Osteocyte (in vitro differentiated cells): ENCODE measurements around the gene BANK1. TPM values are rescaled to one million over a fixed set of nuclear protein-coding genes. Genes with fewer than 3 reads are reported as not detected.

ENCODE experiments used
- DNase-seq: peaks from one replicate; pipeline ENCODE4 v3.0.0; 2021; ENCODE audit warnings: mixed read lengths; ENCODE audit not compliant: unreplicated experiment; ENCODE audit errors: extremely low spot score
- H3K27ac Mint-ChIP-seq: one replicate; pipeline ENCODE4 v1.8.0; 2021; ENCODE audit warnings: mild to moderate bottlenecking, mixed read lengths; ENCODE audit not compliant: unreplicated experiment
- H3K27me3 Mint-ChIP-seq: one replicate; pipeline ENCODE4 v1.8.0; 2021; ENCODE audit warnings: mixed read lengths; ENCODE audit not compliant: unreplicated experiment
- H3K36me3 Mint-ChIP-seq: one replicate; pipeline ENCODE4 v1.8.0; 2021; ENCODE audit warnings: mixed read lengths; ENCODE audit not compliant: unreplicated experiment
- H3K4me1 Mint-ChIP-seq: one replicate; pipeline ENCODE4 v1.8.0; 2021; ENCODE audit warnings: mixed read lengths; ENCODE audit not compliant: unreplicated experiment
- H3K4me3 Mint-ChIP-seq: one replicate; pipeline ENCODE4 v1.8.0; 2021; ENCODE audit warnings: mild to moderate bottlenecking, moderate library complexity, mixed read lengths; ENCODE audit not compliant: unreplicated experiment
- H3K9me3 Mint-ChIP-seq: one replicate; pipeline ENCODE4 v1.8.0; 2021; ENCODE audit warnings: mixed read lengths; ENCODE audit not compliant: unreplicated experiment
- total RNA-seq: library from RNA; stranded (reverse); gene quantifications from 2 replicates; pipeline ENCODE4 v1.2.1, GENCODE V29; 2021
- TF ChIP-seq, protein P1 (sequence below): fragments of 200-600 bp; sonication (generic); IDR thresholded peaks from 2 replicates; pipeline ENCODE4 v1.5.0; 2021; ENCODE audit warnings: antibody characterized with exemption, mild to moderate bottlenecking, moderate library complexity

BANK1 gene
- total RNA-seq, 1 donor from 2014 or later = 1.0 TPM

- no peak for DNase-seq
- no peak overlapping the region for H3K4me3 Mint-ChIP-seq
- no peaks in the 10 kb centered on the region for H3K9me3 Mint-ChIP-seq
- no peaks in the 10 kb centered on the region for H3K27me3 Mint-ChIP-seq
- TF ChIP-seq, protein P1, sequence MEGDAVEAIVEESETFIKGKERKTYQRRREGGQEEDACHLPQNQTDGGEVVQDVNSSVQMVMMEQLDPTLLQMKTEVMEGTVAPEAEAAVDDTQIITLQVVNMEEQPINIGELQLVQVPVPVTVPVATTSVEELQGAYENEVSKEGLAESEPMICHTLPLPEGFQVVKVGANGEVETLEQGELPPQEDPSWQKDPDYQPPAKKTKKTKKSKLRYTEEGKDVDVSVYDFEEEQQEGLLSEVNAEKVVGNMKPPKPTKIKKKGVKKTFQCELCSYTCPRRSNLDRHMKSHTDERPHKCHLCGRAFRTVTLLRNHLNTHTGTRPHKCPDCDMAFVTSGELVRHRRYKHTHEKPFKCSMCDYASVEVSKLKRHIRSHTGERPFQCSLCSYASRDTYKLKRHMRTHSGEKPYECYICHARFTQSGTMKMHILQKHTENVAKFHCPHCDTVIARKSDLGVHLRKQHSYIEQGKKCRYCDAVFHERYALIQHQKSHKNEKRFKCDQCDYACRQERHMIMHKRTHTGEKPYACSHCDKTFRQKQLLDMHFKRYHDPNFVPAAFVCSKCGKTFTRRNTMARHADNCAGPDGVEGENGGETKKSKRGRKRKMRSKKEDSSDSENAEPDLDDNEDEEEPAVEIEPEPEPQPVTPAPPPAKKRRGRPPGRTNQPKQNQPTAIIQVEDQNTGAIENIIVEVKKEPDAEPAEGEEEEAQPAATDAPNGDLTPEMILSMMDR = no peak
- H3K27ac Mint-ChIP-seq = no peak overlapping the region
- peaks cover 11% of the 10 kb centered on the region for H3K4me1 Mint-ChIP-seq
- H3K36me3 Mint-ChIP-seq = no peaks in the 10 kb centered on the region
These were observed 158.4 kb downstream of the BANK1 start for GRCh38 chr4:101948951-101949350.

DNA sequence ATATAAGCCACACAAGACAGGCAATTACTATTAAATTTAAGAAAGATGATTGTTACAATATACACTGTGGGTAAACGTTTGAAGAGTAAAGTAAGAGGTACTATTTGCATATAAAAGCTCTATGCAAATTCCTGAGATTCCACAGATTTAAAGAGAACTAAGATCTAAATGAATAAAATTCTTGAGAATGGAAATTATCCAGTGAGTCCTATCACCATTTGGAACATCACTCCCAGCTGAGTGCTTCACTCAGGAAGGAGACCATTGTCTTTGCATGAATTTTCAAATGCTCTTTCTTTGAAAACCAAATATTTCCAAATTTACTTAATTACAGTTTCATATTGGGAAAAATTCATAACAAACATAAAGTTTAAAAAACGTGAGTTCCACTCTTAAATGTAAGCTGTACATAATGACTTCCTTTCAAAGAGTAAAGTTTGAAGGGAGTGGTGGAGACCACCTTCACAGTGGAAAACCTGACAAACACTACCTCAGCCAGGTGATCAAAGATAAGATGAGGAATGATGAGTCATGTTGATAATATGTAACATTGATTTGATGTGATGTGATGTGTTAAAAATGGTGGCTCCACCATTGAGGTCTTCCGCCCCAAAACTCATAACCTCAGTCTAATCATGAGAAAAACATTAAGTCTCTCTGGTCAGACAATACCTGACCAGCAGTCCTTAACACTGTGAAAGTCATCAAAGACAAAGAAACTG is 159.9 kb downstream of the BANK1 start:
- DNase-seq = no peak
- H3K9me3 Mint-ChIP-seq = no peaks in the 10 kb centered on the region
- H3K27ac Mint-ChIP-seq = no peak overlapping the region
- H3K4me3 Mint-ChIP-seq = no peak overlapping the region
- H3K4me1 Mint-ChIP-seq = peaks cover 20% of the 10 kb centered on the region
- H3K27me3 Mint-ChIP-seq = no peaks in the 10 kb centered on the region
- no peaks in the 10 kb centered on the region for H3K36me3 Mint-ChIP-seq
- TF ChIP-seq, protein P1 = no peak

DNA sequence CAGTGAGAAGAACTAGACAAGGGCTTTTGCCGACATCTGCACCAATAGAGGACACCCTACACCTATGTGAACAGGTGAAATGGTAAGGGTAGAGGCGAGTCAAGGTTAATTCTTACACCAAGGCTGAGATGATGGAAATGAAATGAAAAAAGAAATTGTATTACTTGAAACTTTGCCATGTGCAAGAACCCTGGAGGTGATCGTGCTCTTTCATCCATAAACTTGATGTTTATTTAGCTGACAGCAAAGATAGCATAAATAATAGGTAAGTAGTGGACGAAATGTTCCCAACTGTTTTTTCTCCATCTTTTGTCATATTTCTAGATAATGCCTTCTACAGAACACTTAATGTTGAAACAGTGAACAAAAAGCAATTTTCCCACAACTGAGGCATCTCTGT is 162.5 kb downstream of the BANK1 start:
- Mint-ChIP-seq H3K4me3 (no peak overlapping the region), H3K27ac (no peak overlapping the region), H3K4me1 (peaks cover 20% of the 10 kb centered on the region), H3K27me3 (no peaks in the 10 kb centered on the region), H3K9me3 (no peaks in the 10 kb centered on the region), H3K36me3 (no peaks in the 10 kb centered on the region)
- TF ChIP-seq, protein P1 = no peak
- no peak for DNase-seq

GRCh38 chr4:101953949-101954348 is 163.4 kb downstream of the BANK1 start:
- no peak for DNase-seq
- Mint-ChIP-seq H3K36me3 (no peaks in the 10 kb centered on the region), H3K4me1 (peaks cover 20% of the 10 kb centered on the region), H3K27ac (peak overlapping the region; percentile 23), H3K4me3 (no peak overlapping the region), H3K9me3 (no peaks in the 10 kb centered on the region), H3K27me3 (no peaks in the 10 kb centered on the region)
- TF ChIP-seq, protein P1 = no peak

GRCh38 chr4:101954351-101954750 is 163.8 kb downstream of the BANK1 start:
- Mint-ChIP-seq H3K27me3 (no peaks in the 10 kb centered on the region), H3K36me3 (no peaks in the 10 kb centered on the region), H3K27ac (peak overlapping the region; percentile 23), H3K4me3 (no peak overlapping the region), H3K9me3 (no peaks in the 10 kb centered on the region), H3K4me1 (peaks cover 20% of the 10 kb centered on the region)
- DNase-seq = no peak
- TF ChIP-seq, protein P1 = no peak
